HuH-7.5 (cell line): ENCODE measurements around the gene VWA3B.
"Not testable (repeated sequence)": the region's sequence is repeated elsewhere in the genome, so short reads cannot be mapped to it uniquely, and the experiment has no call there.

Experiments used
- DNase-seq: peaks from one replicate; pipeline ENCODE4 v3.0.0; 2011; ENCODE audit warnings: low spot score

VWA3B gene

DNA sequence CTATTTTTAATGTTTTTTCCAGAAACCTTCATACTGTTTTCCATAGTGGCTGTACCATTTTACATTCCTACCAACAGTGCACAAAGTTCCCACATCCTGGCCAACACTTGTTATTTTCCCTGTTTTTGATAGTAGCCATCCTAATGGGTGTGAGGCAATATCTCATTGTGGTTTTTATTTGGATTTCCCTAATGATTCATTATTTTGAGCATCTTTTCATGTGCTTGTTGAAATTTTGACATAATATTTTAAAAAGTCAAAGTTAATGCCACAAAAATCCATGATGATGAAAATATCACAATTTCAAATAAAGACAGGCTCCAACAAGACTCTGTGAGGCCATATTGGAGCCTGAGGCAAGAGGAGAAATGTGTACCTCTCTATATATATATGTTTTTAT lies 50.2 kb downstream of the VWA3B start:
- DNase-seq = no peak

DNA sequence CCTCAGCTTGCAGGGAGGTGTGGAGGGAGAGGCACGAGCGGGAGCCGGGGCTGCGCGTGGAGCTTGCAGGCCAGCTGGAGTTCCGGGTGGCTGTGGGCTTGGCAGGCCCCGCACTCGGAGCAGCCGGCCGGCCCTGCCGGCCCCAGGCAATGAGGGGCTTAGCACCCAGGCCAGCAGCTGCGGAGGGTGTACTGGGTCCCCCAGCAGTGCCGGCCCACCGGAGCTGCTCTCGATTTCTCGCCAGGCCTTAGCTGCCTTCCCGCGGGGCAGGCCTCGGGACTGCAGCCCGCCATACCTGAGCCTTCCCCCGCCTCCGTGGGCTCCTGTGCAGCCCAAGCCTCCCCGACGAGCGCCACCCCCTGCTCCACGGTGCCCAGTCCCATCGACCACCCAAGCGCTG lies 52.0 kb downstream of the VWA3B start:
- not testable (repeated sequence) for DNase-seq

DNA sequence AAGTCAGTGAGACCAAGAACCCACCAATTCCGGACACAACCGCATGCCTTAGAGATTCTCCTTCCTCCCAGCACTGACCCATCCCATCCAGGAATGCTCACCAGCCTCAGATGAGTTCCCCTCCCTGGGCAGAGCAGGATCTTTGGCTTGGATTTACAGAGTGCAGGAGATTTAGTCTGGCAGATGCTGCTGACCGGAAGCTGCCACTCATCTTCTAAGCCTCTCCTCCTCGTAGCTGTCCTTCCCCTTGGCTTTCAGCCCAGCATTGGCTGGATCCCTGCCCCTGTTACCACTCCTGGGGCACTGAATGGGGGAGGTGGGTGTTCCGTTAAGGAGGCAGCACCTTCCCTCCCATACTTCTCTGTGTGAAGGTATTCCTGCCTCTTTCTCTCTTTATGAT lies 53.2 kb downstream of the VWA3B start:
- no peak for DNase-seq

DNA sequence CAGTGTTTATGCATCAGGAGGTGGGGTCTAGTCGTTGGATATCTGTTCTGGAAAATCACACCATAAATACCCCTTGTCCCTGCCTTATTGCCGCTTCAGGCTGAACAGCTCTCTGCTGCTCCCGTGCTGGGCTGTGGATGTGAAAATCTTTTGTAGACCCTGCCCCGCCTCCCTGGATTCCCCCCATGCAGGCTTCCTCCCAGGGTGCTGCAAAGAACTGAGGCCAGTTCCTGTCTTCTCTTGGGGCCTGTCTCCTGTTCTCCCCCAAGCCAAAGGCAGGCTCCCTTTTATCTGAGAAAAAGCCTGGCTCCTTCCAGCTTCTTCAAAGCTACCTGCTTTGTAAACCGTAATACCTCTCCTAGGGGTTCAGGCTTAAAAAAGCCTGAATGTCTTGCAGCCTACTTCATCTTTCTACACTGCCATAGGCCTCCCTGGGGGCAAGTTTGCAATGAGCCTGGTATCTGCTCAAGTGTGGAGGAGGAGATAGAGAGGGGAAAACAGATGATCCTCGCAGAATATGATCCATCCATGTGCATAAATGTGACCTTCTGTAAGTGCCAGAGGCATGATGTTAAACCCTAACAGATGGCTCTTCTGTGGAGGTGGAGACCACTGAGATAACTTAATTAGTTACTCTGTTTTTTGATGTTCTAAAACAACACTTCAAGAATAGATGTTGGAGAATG lies 55.3 kb downstream of the VWA3B start:
- DNase-seq = no peak

DNA sequence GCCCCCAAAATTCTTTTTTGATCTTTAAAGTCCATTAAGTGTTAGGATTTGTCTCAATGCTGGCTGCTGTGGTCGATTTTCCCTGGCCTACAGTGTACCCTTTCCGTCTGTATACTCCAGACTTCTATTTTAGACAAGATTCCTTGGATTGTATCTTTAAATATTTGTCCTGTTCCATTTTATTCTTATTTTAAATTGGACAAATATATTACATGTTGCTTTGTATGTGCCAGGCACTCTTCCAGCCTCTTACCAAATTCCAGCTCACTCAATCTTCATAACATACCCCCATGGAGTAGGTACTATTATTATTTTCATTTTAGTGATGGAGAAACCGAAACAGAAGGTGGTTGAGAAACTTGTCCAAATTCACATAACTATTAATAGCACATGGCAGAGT lies 58.1 kb downstream of the VWA3B start:
- DNase-seq = no peak

DNA sequence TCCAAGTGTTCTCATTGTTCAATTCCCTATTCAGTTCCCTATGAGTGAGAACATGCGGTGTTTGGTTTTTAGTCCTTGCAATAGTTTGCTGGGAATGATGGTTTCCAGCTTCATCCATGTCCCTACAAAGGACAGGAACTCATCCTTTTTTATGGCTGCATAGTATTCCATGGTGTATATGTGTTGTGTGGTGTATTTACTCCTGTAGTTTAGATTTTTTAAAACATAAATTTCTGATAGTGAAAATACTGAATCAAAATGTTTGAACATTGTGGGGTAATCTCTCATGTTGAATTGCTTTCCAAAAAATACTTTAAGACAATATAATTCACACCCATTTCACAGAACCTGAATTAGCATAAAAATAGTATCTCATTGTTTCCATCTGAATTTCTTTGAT lies 60.9 kb downstream of the VWA3B start:
- DNase-seq = not testable (repeated sequence)

DNA sequence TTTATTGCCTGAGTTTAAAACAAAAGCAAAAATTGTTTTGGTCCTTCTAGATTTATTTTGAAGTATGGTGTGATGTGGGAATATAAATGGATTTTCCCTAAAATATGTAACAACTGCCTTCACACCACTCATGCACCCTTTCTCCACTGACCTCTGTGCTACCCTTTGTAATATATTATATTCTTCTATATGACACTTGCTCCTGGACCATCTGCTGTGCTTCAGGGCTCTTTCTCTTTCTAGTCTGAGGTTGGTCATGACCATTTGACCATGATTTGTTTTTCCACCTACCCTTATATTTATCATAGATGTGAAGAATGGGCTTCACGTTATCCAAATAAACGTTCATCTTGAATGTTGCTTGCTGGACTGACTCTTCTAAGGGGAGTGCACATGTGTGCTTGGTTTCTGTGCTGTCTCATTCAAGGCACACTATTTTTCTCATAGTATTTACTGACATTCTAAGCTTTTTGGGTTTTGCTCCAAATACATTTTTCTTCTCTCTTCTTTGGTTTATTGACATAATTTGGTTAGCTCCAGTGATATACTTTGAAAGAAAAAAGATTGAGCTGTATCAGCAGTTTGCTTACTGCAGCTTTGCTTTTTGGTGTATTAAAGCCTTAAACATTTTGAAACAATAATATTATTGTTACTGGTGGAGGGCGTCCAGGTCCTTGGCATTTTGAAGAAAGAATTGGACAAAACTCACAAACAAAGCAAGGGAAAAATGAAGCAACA lies 61.8 kb downstream of the VWA3B start:
- no peak for DNase-seq

DNA sequence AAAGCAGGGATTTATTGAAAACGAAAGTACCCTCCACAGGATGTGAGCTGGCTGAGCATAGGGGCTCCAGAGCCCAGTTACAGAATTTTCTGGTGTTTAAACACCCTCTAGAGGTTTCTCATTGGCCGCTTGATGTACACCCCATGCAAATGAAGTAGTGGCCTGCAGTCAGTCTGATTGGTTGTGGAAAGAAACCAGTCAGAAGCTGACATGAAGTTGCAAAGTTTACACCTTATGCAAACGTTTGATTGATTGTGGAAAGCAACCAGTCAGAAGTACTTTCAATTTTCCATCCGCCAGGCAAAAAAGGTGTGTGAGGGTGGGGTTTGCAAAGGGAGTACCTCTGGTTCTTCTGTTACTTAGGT lies 62.3 kb downstream of the VWA3B start:
- no peak for DNase-seq

DNA sequence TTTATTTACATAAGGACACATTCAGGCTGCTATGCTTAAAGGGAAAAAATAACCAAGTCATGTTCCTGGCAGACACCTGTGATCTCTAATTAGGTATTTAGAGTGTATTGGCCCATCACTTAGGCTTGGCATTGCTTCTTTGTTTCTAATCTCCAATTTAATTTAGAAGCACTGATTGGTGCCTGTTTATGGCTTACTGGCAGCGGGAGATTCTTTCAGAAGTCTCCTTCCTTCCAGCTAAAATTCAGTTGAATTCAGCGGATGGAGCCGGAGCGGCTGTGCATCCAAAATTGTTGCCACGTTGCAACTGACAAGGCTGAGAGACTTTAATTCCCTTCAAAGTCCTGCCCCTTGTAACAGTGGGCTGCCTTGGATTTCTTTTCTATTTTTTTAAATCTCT lies 66.5 kb downstream of the VWA3B start:
- no peak for DNase-seq

DNA sequence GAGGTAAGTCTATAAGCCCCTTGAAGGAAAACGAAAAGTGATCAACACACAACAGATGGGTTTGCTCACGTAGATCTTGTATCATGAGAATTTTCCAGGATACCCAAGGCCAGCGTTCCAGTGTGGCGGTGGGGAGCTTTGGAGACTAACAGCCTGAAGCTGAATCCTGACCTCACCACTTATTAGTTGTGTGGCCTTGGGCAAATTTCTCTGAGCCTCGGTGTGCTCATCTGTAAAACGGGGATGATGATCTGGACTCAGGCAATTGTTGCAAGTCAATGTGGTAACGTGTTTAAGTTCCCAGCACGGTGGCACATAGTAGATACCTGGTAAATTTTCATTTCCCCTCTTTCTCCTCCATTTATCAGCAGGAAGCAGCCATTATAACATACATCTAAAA lies 68.3 kb downstream of the VWA3B start:
- no peak for DNase-seq

DNA sequence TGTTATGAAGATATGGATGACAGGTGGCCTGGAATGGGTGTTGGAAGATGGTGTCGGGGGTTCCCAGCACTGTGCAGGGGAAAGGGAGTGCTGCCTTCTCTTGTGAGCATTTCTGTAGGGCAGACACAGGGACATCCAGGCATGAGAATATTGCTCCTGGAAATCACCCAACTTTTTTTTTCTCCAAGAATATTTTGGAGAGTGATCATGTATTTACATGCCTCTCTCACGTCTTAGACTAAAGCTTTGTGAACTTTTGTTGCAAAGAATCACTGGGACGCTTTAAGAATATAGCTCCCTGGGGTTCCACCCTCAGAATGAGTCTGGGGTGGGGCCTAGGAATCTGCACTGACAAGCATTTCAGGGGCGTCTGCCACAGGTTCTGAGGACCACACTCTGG lies 68.7 kb downstream of the VWA3B start:
- DNase-seq = no peak

DNA sequence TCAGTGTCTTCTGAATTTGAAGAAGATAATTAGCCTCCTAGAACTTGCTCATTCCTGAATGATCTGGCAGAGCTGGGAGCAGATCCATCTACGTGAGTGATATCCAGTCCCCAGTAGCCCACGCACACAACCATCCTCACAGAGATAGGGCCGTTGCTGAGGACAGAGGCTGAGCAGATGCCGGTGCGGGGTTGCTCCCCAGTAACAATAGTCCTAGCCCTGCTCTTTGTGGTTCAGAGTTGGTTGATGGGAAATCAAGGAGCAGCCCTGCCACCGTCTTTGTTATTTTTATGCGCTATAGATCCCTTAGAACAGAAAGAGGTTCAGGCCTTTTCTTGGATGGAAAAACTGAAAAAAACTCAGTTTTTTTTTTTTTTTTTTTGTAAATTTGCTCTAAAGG lies 69.3 kb downstream of the VWA3B start:
- DNase-seq = no peak

DNA sequence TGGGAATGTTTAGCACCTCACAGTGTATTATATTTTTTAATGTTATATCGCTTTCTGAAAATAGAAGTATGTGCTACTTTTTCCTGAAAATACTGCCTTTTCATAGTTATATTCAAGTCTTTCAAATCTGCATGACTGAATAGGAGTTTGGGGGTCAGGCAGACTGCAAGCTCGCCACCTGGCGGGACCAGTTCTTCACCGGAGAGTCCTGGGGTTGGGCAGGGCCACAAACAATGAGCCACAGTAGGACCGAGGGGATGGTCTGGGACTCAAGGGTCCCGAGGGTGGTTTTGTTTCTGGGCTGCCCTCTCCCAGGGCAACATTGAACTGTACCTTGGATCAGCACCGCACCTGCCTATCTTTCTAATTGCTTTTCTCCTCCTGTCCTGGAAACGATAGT lies 70.6 kb downstream of the VWA3B start:
- no peak for DNase-seq

DNA sequence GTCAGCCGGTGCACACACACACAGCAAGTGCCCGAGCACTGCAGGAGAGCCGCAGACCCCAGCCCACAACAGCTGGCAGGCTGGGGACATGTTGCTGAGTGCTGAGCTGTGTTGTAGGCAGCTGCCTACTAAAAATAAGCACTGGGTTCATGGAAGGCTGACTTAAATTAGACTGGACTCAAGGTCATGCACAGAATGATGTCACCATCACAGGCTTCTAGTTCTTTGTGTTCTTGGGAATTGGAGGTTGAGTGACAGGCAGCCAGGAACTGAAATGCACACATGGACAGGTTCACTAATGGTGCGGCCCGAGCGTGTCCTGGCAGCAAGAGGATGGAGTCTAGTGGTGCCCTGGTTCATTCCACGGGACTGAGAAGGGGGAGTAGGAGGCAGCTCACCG lies 71.3 kb downstream of the VWA3B start:
- DNase-seq = no peak

DNA sequence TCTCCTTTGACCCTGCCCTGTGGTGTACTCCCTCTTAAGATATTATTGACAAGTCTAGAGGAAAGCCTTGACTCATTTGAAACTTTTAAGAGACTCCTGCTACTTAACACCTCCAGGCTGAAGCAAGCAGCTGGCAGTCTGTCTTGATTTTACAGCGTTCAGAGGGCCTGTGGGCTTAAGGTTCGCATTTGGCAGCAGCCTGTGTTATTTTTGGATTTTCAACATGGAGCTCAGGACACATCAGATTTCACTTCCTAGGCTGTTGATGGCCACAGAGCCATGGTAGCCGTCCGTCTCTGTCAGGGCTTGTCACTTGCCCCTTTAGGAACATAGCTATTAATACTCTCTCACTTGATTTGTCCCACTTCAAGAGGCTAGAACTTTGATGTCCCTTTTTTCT lies 73.6 kb downstream of the VWA3B start:
- no peak for DNase-seq

DNA sequence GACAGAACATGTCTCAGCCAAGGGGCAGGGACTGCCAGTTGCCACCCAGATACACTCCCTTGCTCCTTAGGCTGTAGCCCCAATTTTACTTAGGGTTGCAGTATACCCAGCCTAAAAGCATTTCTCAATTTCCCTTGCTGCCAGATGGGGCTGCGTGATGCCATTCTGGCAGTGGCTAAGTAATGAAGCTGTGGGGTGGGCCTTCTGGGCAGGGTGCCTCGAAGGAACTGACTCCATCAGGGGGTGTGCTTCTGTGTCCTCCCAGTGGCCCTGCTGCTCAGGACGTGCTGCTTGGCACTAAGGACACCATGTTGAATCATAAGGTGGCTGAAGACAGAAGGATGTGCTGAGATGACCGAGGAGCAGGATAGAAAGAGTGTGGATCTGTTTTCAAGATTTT lies 74.2 kb downstream of the VWA3B start:
- DNase-seq = no peak

DNA sequence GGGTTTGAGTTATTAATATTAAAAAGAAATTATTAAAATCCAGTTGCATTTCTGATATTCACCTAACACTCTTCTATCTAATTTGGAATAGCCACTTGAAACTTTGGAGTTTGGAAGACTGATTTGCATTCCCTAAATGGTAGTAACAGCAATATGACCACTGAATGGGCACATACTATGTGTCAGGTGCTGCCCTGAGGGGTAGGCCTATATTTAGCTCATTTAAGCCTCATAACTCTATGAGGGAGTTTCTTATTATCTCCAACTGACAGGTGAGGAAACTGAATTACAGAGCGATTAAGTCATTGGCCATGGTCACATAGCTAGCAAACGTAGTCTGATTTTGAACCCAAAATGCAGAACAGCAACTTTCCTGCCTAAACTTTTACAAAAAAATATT lies 77.3 kb downstream of the VWA3B start:
- DNase-seq = no peak

DNA sequence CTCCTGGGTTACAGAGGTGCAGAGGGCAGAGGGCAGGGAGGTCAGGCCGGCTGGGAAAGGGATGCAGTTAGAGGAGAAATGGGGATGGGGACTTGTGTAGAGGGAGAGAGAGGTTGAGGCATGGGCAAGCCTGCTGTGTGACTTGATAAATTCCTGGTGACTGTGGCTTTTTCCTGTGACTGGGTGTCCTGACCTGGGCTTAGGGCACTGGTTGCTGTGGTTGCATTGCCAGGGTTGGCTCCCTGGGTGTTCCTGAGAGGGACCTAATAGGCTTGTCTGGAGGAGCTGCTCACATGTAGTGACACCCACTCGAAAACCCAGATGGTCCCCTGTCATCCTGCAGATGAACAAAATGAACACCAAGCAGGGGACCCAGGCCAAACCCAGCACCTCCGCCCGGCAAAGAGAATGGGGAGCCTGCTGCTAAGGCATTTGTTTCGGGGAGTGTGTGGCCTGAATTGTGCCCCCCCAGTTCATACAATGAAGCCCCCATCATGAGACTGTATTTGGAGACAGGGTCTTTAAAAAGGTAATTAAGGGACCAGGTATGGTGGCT lies 78.6 kb downstream of the VWA3B start:
- no peak for DNase-seq

DNA sequence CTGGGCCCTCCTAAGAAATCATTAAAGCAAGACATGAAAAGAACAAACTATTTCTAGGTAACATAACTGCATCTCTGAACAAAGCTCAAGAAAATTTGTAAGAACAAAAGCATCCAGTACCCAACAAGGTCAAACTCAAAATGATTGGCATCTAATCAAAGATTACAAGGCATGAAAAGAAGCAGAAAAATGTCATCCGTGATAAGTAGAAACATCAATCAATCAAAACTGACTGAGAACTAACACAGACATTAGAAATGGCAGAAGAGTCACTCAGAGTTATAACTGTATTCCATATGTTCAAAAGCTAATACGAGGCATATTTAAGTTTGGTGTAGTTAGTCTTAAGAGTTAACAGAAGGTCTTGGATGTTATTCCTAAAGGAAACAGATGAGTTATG lies 80.9 kb downstream of the VWA3B start:
- DNase-seq = no peak

DNA sequence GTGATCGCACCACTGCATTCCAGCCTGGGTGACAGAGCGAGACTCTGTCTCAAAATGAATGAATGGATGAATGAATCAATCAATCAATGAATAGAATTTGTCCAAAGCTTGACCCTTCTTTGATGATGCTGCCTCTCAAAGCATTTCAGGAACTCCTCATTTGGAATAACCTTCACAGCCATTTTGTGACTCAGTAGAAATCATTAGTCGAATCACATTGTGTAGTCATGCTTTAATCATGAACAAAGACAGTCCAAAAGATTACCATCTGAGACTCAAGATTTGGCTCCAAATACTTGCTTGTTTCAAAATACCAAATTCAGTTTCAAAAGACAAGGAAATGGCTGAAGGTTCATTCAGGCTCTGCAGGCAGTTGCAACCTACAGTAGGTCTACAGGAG lies 83.1 kb downstream of the VWA3B start:
- no peak for DNase-seq

DNA sequence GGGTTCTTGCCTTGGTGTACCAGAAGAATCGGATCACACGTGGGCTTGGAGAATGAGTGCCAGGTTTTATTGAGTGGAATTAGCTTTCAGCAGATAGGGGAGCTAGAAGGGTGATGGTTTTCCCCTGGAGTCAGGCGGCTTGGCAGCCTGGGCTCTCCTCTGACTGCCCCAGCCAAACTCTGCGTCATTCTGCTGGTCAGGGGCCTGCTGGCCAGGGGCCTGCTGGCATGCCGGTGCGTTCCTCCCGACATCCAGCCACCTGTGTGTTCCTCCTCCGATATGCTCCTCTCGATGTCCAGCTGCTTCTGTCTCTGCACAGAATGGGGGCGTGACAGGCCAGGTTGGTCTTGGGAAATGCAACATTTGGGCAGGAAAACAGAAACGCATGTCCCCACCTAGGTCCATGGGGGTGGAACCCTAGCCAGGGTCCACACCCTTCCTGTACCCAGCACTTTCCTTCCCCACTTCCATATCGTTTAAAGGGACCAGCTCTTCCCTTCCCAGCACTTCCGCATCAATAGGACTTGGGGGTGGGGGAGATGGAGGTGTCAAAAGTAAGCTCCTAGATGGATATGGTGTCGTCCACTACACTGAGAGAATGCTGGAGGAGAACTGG lies 85.3 kb downstream of the VWA3B start:
- no peak for DNase-seq

DNA sequence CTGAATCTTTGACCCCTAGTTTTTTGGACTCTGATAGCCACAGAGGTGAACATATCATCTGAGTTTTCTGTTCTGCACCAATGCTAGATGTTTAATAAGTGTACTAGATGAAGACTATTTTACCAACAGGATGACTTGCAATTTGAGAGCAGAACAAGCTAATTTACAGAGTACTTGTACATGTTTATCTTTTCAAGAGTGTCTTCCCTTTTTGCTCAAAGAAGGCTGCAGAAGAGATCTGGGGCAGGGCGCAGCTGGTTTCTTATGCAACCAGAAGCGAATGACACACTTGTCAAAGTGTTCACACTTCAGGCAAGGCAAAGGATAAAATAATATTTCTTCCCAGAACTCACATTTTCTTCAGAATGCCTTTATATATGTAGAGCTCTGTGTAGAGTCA lies 86.0 kb downstream of the VWA3B start:
- no peak for DNase-seq

DNA sequence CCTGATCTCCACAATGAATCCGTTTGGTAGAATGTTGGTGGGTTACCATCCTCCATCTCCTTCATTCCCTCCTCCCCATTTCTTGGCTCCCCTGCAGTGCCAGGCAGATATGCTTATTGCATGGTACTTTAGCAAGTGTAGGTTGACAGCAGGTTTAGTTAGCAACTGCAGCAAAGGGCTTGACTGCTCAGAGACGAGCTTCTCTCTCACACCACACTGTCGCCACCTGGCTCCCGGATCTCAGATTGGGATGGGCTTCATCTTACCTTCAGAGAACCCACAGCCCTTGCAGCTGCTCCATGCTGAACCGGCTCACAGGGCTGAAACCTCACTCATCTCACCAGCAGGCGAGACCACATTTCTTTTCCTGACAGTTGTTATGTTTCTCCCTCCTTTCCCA lies 88.8 kb downstream of the VWA3B start:
- DNase-seq = no peak
